CMK (cell line): ENCODE results near the gene CTTNBP2.

Source experiments
- DNase-seq: peaks from one replicate; pipeline ENCODE4 v3.0.0-alpha.2; 2010; ENCODE audit warnings: low read depth

CTTNBP2 gene

GRCh38 chr7:117685795-117686194, 187.4 kb downstream of the CTTNBP2 start:
- DNase-seq, result no peak

- no peak for DNase-seq
These were observed 189.6 kb downstream of the CTTNBP2 start for GRCh38 chr7:117683430-117684175.

- DNase-seq, result no peak
These were observed 190.4 kb downstream of the CTTNBP2 start for GRCh38 chr7:117682681-117683385.

DNA sequence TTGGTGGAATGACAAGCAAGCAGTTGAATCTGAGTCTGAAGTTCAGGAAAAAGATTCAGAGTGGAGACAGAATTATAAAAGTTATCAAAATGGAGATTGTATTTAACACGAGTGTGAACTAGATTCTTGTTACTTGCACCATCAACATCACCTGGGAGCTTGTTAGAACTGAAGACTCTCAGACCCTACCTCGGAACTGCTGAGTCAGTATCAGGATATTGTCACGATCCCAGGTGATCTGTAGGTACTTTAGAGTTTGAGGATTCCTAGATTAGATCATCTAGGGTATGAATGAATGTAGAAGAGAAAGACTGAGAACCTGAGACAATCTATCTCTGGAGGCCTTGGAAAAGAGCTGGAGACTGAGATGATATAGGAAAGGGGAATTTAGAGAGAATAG, 194.1 kb downstream of the CTTNBP2 start:
- no peak for DNase-seq

DNA sequence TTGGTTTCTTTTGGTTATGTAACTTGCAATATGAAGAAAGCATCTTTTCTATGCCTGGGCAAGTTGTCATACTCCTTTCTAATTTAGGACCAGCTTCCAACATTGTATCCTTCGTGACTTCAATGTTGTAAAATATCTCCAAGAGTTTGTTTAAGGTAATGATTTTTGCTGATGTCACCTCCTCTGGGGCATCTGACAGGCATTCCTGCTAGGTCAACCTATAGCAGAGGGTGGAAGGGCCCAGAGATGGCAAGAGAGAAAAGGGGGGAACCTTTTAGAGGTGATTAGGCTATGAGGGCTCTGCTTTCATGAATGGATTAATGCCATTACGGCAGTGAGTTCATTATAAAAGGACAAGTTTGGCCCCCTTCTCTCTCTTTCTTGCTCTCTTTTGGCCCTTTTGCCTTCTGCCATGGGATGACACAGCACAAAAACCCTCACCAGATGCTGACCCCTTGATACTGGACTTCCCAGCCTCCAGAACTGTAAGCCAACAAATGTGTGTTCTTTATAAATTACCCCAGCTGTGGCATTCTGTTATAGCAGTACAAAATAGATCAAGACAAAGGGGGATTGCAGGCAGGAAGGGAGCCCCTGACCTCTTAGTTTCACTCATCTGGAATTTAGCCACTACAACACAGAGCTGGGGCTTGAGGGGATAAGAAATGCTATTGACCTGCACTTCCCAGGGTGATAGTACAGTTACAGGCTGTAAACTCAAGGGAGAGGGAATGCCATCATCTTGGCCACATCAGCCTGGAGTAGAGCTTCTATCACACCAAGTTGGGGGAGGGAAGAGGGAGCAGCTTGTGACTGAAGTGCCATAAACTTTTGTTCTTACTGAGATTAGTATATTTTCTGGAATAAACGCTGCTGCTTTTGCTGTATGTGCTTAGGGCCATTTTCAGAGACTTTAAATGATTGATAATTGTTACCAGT, 197.5 kb downstream of the CTTNBP2 start:
- no peak for DNase-seq

DNA sequence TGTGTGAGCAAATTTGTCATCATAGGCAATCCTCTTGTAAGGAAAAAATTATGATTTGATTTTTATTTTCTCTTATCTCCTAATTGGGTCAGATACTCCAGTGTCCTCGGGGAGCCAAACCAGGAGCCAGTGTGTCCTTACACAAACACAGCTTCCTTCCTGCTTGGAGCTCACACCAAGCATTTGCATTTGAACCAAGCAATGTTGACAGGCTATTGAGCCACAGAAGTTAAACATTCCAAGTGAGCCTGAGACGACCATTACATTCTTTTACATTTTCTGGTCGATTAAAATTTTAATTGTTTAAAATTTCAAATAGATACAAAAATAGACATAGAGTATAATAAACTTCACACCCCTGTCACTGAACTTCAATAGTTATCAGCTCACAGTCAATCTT, 198.6 kb downstream of the CTTNBP2 start:
- no peak for DNase-seq

DNA sequence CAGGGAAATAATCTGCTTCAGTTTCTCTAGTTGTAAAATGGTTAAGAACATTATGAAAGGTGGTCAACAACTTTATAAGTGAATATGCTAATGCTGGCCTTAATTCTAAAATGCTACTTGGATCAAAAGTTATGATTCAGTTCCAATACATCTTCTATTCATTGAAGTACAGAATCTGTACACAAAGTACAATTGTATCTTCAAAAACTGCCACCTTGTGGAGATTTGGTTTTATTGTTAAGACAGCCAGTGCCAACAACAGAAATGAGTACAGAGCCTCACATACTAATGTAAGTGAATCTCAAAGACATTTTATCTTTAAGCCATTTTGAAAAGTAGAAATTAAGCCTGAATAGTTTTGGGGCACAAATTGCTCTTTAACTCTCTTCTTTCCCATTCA, 199.4 kb downstream of the CTTNBP2 start:
- DNase-seq, result no peak

DNA sequence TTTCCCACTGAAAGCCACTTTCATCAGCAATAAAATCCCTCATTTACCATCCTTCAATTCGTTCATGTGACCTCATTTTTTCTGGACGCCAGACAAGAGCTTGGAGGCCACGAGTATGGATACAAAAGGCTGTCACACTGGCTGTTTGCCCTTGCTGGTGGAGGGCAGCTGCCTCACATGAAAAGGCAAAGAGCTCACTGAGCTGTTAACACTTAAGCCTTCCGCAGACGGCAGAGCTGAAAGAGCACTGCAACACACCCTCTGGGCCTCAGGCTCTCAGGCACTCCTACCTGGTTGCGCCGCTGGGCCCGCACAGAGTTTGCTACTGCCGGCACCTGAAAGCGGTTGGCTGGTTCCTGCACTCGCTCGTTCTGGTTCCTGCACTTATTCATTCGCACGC, 199.9 kb downstream of the CTTNBP2 start:
- DNase-seq, result no peak

DNA sequence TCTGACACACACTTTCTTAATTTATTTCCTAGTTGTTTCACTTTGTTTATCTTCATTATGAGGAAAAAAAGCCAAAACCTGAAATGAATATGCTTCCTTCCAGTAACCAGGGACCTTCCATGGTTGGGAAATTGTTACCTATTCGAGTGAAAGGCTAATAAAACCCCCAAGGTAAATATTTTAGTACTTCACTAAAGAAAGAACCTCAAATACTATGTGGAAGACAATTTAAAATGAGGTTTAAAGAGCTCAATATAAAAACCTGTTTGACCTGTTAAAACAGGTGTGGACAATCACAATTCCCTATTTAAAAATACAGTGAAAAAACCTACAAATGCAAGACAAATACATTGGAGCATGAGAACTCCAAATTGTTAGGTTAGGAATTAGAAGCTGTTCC, 200.8 kb downstream of the CTTNBP2 start:
- no peak for DNase-seq

GRCh38 chr7:117669818-117670217, 203.4 kb downstream of the CTTNBP2 start:
- no peak for DNase-seq

GRCh38 chr7:117667456-117667855, 205.8 kb downstream of the CTTNBP2 start:
- no peak for DNase-seq

DNA sequence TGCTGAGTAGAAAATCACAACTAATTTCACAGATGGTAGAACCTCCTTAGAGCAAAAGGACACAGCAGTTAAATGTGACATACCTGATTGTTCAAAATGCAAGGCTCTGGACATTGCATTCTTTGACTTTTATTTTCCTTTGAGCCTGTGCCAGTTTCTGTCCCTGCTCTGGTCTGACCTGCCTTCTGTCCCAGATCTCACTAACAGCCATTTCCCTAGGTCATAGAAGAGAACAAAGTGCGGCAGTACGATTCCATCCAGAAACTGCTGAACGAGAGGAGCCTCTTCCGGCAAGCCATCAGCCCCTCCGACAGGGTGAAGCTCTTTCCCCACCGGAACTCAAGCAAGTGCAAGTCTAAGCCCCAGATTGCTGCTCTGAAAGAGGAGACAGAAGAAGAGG, 206.6 kb downstream of the CTTNBP2 start:
- no peak for DNase-seq

GRCh38 chr7:117666031-117666430, 207.2 kb downstream of the CTTNBP2 start:
- no peak for DNase-seq

DNA sequence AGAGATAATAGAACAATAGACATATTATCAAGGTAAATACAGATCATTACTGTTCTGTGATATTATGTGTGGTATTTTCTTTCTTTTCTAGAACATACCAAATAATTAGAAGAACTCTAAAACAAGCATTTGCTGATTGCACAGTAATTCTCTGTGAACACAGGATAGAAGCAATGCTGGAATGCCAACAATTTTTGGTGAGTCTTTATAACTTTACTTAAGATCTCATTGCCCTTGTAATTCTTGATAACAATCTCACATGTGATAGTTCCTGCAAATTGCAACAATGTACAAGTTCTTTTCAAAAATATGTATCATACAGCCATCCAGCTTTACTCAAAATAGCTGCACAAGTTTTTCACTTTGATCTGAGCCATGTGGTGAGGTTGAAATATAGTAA, 207.9 kb downstream of the CTTNBP2 start:
- DNase-seq, result no peak

- DNase-seq, result no peak
These were observed 209.2 kb downstream of the CTTNBP2 start for GRCh38 chr7:117664047-117664446.

- DNase-seq, result no peak
These were observed 211.9 kb downstream of the CTTNBP2 start for GRCh38 chr7:117661328-117661727.
